Right atrium auricular region (tissue), 2 donors: ENCODE measurements around the gene ATP13A4. TPM values are rescaled to one million over a fixed set of nuclear protein-coding genes. Genes with fewer than 3 reads are reported as not detected.
"Not testable (repeated sequence)": the region's sequence is repeated elsewhere in the genome, so short reads cannot be mapped to it uniquely, and the experiment has no call there.

Source experiments
- DNase-seq: peaks from one replicate; pipeline ENCODE4 v3.0.0-alpha.2; 2019; ENCODE audit warnings: low spot score
- H3K27ac ChIP-seq, 2 donors: fragments of 200-600 bp; sonication (generic); 1 replicate in 1 of 2; 2 replicates in 1 of 2; pipeline ENCODE4 v1.5.1; 2016 to 2019
- H3K27me3 ChIP-seq, 2 donors: fragments of 200-600 bp; sonication (generic); one replicate each; pipeline versions ENCODE4 v1.5.1 to v1.6.0; 2017 to 2019
- H3K36me3 ChIP-seq: fragments of 200-600 bp; sonication (generic); one replicate; pipeline ENCODE4 v1.5.1; 2016
- H3K4me1 ChIP-seq, 2 donors: fragments of 200-600 bp; sonication (generic); one replicate each; pipeline versions ENCODE4 v1.5.1 to v1.6.0; 2017 to 2019
- H3K4me3 ChIP-seq, 2 donors: fragments of 200-600 bp; sonication (generic); 1 replicate in 1 of 2; 2 replicates in 1 of 2; pipeline ENCODE4 v1.5.1; 2017 to 2019; ENCODE audit warnings: mild to moderate bottlenecking in 1 of 2, moderate library complexity in 1 of 2
- H3K9me3 ChIP-seq, 2 donors: fragments of 200-600 bp; sonication (generic); one replicate each; pipeline ENCODE4 v1.5.1; 2019
- CTCF ChIP-seq, 2 donors: fragments of 200-600 bp; sonication (generic); IDR thresholded peaks; one replicate each; pipeline ENCODE4 v1.5.1; 2019; ENCODE audit warnings: antibody characterized with exemption in 2 of 2
- total RNA-seq, 2 donors: library from RNA; depleted of rRNA; stranded (reverse); fragments of >200 nt; gene quantifications; one replicate each; pipeline ENCODE4 v1.1.0, GENCODE V29; 2016

Gene ATP13A4
- total RNA-seq, 2 donors from 2014 or later, result not detected

GRCh38 chr3:193544289-193544688 lies 10.4 kb downstream of the ATP13A4 start:
- H3K4me1 ChIP-seq, result no peaks in the 10 kb centered on the region
- no peaks in the 10 kb centered on the region for H3K36me3 ChIP-seq
- TF ChIP-seq CTCF (IDR thresholded peaks at IDR 0.05), result no peak

GRCh38 chr3:193530231-193531165 lies 24.2 kb downstream of the ATP13A4 start:
- DNase-seq, result no peak
- H3K4me3 ChIP-seq, result no peak overlapping the region
- H3K27ac ChIP-seq, result no peak overlapping the region
- H3K36me3 ChIP-seq, result no peaks in the 10 kb centered on the region
- H3K4me1 ChIP-seq, result no peaks in the 10 kb centered on the region
- TF ChIP-seq CTCF (IDR thresholded peaks at IDR 0.05), result no peak
- no peaks in the 10 kb centered on the region for H3K9me3 ChIP-seq
- H3K27me3 ChIP-seq, result no peaks in the 10 kb centered on the region

More at GRCh38 chr3:193544289-193544688, 10.4 kb downstream of the ATP13A4 start:
- DNase-seq, result no peak
- peaks cover 0 to 9% of the 10 kb centered on the region in 2 donors for H3K9me3 ChIP-seq
- no peaks in the 10 kb centered on the region for H3K27me3 ChIP-seq
- H3K4me3 ChIP-seq, result no peak overlapping the region
- H3K27ac ChIP-seq, result no peak overlapping the region

DNA sequence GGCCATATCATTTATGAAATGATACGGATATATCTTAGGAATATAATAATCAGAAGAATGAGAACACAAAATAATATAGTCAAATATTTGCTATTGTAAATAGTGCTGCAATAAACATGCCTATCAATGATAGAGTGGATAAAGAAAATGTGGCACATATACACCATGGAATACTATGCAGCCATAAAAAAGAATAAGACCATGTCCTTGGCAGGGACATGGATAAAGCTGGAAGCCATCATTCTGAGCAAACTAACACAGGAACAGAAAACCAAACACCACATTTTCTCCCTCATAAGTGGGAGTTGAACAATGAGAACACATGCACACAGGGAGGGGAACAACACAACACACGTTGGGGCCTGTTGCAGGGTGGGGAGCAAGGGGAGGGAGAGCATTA lies 28.6 kb downstream of the ATP13A4 start:
- not testable (repeated sequence) for H3K4me3 ChIP-seq, DNase-seq, H3K9me3 ChIP-seq

GRCh38 chr3:193522473-193522872 lies 32.2 kb downstream of the ATP13A4 start:
- Histone ChIP-seq H3K4me3 (no peak overlapping the region), H3K4me1 (no peaks in the 10 kb centered on the region), H3K36me3 (no peaks in the 10 kb centered on the region), H3K9me3 (no peaks in the 10 kb centered on the region), H3K27me3 (no peaks in the 10 kb centered on the region), H3K27ac (no peak overlapping the region)
- TF ChIP-seq CTCF (IDR thresholded peaks at IDR 0.05), result no peak
- DNase-seq, result no peak

More for the DNA sequence above, 28.6 kb downstream of the ATP13A4 start:
- not testable (repeated sequence) for H3K27ac ChIP-seq, H3K36me3 ChIP-seq, H3K27me3 ChIP-seq, H3K4me1 ChIP-seq

- DNase-seq, result no peak
- Histone ChIP-seq H3K27me3 (no peaks in the 10 kb centered on the region), H3K4me3 (no peak overlapping the region), H3K9me3 (no peaks in the 10 kb centered on the region), H3K4me1 (no peaks in the 10 kb centered on the region), H3K36me3 (no peaks in the 10 kb centered on the region), H3K27ac (no peak overlapping the region)
- TF ChIP-seq CTCF (IDR thresholded peaks at IDR 0.05), result no peak
Measured at GRCh38 chr3:193520738-193521137, 34.0 kb downstream of the ATP13A4 start.

DNA sequence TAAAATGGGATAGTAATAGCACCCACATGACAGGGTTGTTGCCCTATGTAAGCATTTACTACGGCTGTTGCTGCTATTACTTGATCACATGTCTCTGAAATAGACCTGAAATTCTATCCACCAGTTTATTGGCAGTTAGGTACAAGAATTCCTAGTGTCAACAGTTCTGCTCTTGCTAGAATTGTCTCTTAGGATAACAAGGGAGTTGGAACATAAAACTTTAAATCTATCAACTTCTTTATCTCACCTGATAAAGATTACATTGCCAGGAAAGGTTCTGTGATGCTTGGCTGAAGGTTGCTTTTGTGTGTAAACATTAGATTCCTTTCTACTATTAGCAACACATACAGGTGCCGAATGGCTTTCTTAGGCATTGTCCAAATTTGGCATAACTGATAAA lies 38.7 kb downstream of the ATP13A4 start:
- Histone ChIP-seq H3K9me3 (no peaks in the 10 kb centered on the region), H3K36me3 (no peaks in the 10 kb centered on the region), H3K27ac (no peak overlapping the region), H3K4me3 (no peak overlapping the region), H3K4me1 (no peaks in the 10 kb centered on the region), H3K27me3 (no peaks in the 10 kb centered on the region)
- no peak for TF ChIP-seq CTCF (IDR thresholded peaks at IDR 0.05)
- no peak for DNase-seq
